ENCODE measurements around the gene GPRC5B. TPM values are rescaled to one million over a fixed set of nuclear protein-coding genes. Genes with fewer than 3 reads are reported as not detected.

The GPRC5B gene
- polyA plus RNA-seq, 6 donors from 2014 or later: not detected

GRCh38 chr16:19874851-19875546, 9.6 kb downstream of the GPRC5B start:
- peak overlapping the region in 1 of 6 donors; percentile 49 for H3K27ac Mint-ChIP-seq
- H3K27me3 Mint-ChIP-seq: peaks cover 13 to 42% (median 41%) of the 10 kb centered on the region in 3 donors
- H3K4me1 Mint-ChIP-seq: no peaks in the 10 kb centered on the region
- ATAC-seq (ENCODE audit: low read depth in 2 of 2): no peak
- no peak for DNase-seq
- no peaks in the 10 kb centered on the region for H3K36me3 Mint-ChIP-seq
- H3K4me3 Mint-ChIP-seq: peak overlapping the region in 1 of 8 donors; percentile 30
- H3K9me3 Mint-ChIP-seq: peaks cover 0 to 1% (median 0%) of the 10 kb centered on the region in 7 donors

- Mint-ChIP-seq H3K27ac (peak overlapping the region in 1 of 6 donors; percentile 62), H3K4me3 (no peak overlapping the region), H3K27me3 (peaks cover 13 to 35% (median 35%) of the 10 kb centered on the region in 3 donors), H3K4me1 (no peaks in the 10 kb centered on the region), H3K36me3 (no peaks in the 10 kb centered on the region), H3K9me3 (peaks cover 0 to 1% (median 0%) of the 10 kb centered on the region in 7 donors)
- no peak for DNase-seq
- ATAC-seq (ENCODE audit: low read depth in 2 of 2): no peak
These were observed 10.6 kb downstream of the GPRC5B start for GRCh38 chr16:19874026-19874425.

DNA sequence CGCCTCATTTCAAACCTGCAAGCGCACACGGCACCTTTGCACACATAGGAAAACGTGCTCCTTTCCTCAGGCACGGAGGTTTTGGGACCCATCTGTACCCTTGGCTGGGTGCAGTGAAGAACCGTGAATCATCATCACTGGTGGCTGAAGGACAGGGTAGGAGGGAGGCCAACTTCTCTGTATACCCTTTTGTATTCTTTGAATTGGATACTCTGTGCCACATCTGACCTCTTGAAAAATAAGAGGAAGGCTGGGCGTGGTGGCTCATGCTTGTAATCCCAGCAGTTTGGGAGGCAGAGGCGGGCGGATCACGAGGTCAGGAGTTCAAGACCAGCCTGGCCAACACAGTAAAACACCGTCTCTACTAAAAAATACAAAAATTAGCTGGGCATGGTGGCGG, 11.7 kb downstream of the GPRC5B start:
- ATAC-seq (ENCODE audit: low read depth in 2 of 2) (no peak), DNase-seq (no peak)
- Mint-ChIP-seq H3K36me3 (no peaks in the 10 kb centered on the region), H3K4me1 (no peaks in the 10 kb centered on the region), H3K4me3 (no peak overlapping the region), H3K27ac (no peak overlapping the region), H3K27me3 (peaks cover 13 to 39% (median 37%) of the 10 kb centered on the region in 3 donors), H3K9me3 (peaks cover 0 to 1% (median 0%) of the 10 kb centered on the region in 7 donors)

- DNase-seq (no peak), ATAC-seq (ENCODE audit: low read depth in 2 of 2) (no peak)
- no peaks in the 10 kb centered on the region for H3K4me1 Mint-ChIP-seq
- peaks cover 12 to 33% (median 32%) of the 10 kb centered on the region in 3 donors for H3K27me3 Mint-ChIP-seq
- H3K9me3 Mint-ChIP-seq: peaks cover 0 to 1% (median 0%) of the 10 kb centered on the region in 7 donors
- peak overlapping the region in 1 of 6 donors; percentile 36 for H3K27ac Mint-ChIP-seq
- H3K4me3 Mint-ChIP-seq: peak overlapping the region in 1 of 8 donors; percentile 63
- no peaks in the 10 kb centered on the region for H3K36me3 Mint-ChIP-seq
These were observed 12.3 kb downstream of the GPRC5B start for GRCh38 chr16:19872179-19872863.

- H3K27ac Mint-ChIP-seq: no peak overlapping the region
- no peaks in the 10 kb centered on the region for H3K36me3 Mint-ChIP-seq
- H3K9me3 Mint-ChIP-seq: no peaks in the 10 kb centered on the region
- H3K4me3 Mint-ChIP-seq: no peak overlapping the region
- ATAC-seq (ENCODE audit: low read depth in 2 of 2) (no peak), DNase-seq (no peak)
- peaks cover 11 to 28% (median 26%) of the 10 kb centered on the region in 3 donors for H3K27me3 Mint-ChIP-seq
- no peaks in the 10 kb centered on the region for H3K4me1 Mint-ChIP-seq
These were observed 12.9 kb downstream of the GPRC5B start for GRCh38 chr16:19871721-19872120.

DNA sequence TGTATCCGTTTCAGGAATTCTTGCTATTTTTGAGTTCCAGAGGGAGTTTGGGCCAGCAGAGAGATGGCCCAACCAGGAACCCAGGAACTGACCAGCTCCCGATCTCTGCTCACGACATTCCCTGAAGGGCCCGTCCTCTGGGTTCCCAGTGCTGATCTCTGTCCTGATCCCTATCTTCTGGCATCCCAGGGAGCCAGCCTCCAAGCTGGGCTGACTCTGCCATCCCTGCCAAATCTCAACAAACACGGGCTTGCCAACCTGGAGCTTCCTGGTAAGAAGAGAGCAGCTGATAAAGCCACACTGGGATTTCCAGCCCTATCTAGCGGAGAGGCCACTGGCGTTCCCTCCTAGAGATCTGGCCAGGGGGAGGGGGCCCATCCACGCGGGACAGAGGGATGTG, 16.2 kb downstream of the GPRC5B start:
- DNase-seq: no peak
- peak overlapping the region in 1 of 6 donors; percentile 13 for H3K27ac Mint-ChIP-seq
- no peaks in the 10 kb centered on the region for H3K36me3 Mint-ChIP-seq
- no peaks in the 10 kb centered on the region for H3K4me1 Mint-ChIP-seq
- no peaks in the 10 kb centered on the region for H3K9me3 Mint-ChIP-seq
- ATAC-seq (ENCODE audit: low read depth in 2 of 2): no peak
- peaks cover 5 to 8% (median 7%) of the 10 kb centered on the region in 3 donors for H3K27me3 Mint-ChIP-seq
- no peak overlapping the region for H3K4me3 Mint-ChIP-seq

- DNase-seq: no peak
- no peaks in the 10 kb centered on the region for H3K9me3 Mint-ChIP-seq
- H3K4me3 Mint-ChIP-seq: no peak overlapping the region
- no peaks in the 10 kb centered on the region for H3K4me1 Mint-ChIP-seq
- ATAC-seq (ENCODE audit: low read depth in 2 of 2): no peak
- no peak overlapping the region for H3K27ac Mint-ChIP-seq
- no peaks in the 10 kb centered on the region for H3K36me3 Mint-ChIP-seq
- peaks cover 5 to 8% (median 7%) of the 10 kb centered on the region in 3 donors for H3K27me3 Mint-ChIP-seq
These were observed 20.1 kb downstream of the GPRC5B start for GRCh38 chr16:19864566-19864965.

GRCh38 chr16:19863990-19864389, 20.7 kb downstream of the GPRC5B start:
- no peak overlapping the region for H3K4me3 Mint-ChIP-seq
- H3K9me3 Mint-ChIP-seq: no peaks in the 10 kb centered on the region
- peaks cover 5 to 8% (median 7%) of the 10 kb centered on the region in 3 donors for H3K27me3 Mint-ChIP-seq
- ATAC-seq (ENCODE audit: low read depth in 2 of 2) (no peak), DNase-seq (no peak)
- H3K36me3 Mint-ChIP-seq: no peaks in the 10 kb centered on the region
- no peaks in the 10 kb centered on the region for H3K4me1 Mint-ChIP-seq
- H3K27ac Mint-ChIP-seq: no peak overlapping the region

- H3K27ac Mint-ChIP-seq: no peak overlapping the region
- H3K36me3 Mint-ChIP-seq: no peaks in the 10 kb centered on the region
- DNase-seq: no peak
- H3K27me3 Mint-ChIP-seq: no peaks in the 10 kb centered on the region
- H3K4me3 Mint-ChIP-seq: peak overlapping the region in 1 of 8 donors; percentile 56
- no peaks in the 10 kb centered on the region for H3K4me1 Mint-ChIP-seq
- ATAC-seq (ENCODE audit: low read depth in 2 of 2): no peak
- H3K9me3 Mint-ChIP-seq: no peaks in the 10 kb centered on the region
These were observed 22.8 kb downstream of the GPRC5B start for GRCh38 chr16:19861811-19862327.

- no peaks in the 10 kb centered on the region for H3K9me3 Mint-ChIP-seq
- H3K27ac Mint-ChIP-seq: no peak overlapping the region
- ATAC-seq (ENCODE audit: low read depth in 2 of 2) (no peak), DNase-seq (no peak)
- no peaks in the 10 kb centered on the region for H3K36me3 Mint-ChIP-seq
- no peak overlapping the region for H3K4me3 Mint-ChIP-seq
- H3K27me3 Mint-ChIP-seq: no peaks in the 10 kb centered on the region
- no peaks in the 10 kb centered on the region for H3K4me1 Mint-ChIP-seq
These were observed 23.5 kb downstream of the GPRC5B start for GRCh38 chr16:19861133-19861532.

- ATAC-seq (ENCODE audit: low read depth in 2 of 2) (no peak), DNase-seq (no peak)
- no peaks in the 10 kb centered on the region for H3K9me3 Mint-ChIP-seq
- H3K36me3 Mint-ChIP-seq: no peaks in the 10 kb centered on the region
- no peak overlapping the region for H3K4me3 Mint-ChIP-seq
- H3K27ac Mint-ChIP-seq: no peak overlapping the region
- no peaks in the 10 kb centered on the region for H3K27me3 Mint-ChIP-seq
- H3K4me1 Mint-ChIP-seq: no peaks in the 10 kb centered on the region
These were observed 24.2 kb downstream of the GPRC5B start for GRCh38 chr16:19860166-19861041.

DNA sequence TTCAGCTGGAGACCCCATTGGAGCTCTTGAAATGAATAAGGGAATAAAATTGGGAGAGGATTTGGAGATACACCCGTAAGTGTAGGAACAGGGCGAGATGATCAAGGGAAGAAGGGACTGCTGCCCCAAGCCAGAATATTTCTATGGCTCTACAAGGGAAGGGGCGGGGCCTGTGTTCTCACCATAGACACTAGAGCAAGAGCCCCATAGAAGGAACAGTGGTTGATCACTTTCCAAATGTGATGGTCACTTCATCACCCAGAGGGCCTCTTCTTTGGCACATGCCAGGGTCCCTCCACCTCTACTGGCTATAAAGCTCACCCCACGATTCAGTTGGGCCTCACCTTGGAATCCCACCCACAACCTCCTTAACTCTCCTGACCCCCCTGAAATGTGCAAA, 25.0 kb downstream of the GPRC5B start:
- Mint-ChIP-seq H3K4me3 (no peak overlapping the region), H3K4me1 (no peaks in the 10 kb centered on the region), H3K27ac (no peak overlapping the region), H3K9me3 (no peaks in the 10 kb centered on the region), H3K27me3 (no peaks in the 10 kb centered on the region), H3K36me3 (no peaks in the 10 kb centered on the region)
- DNase-seq (no peak), ATAC-seq (ENCODE audit: low read depth in 2 of 2) (no peak)

- Mint-ChIP-seq H3K9me3 (no peaks in the 10 kb centered on the region), H3K36me3 (no peaks in the 10 kb centered on the region), H3K27ac (no peak overlapping the region), H3K4me3 (no peak overlapping the region), H3K4me1 (no peaks in the 10 kb centered on the region), H3K27me3 (no peaks in the 10 kb centered on the region)
- DNase-seq (no peak), ATAC-seq (ENCODE audit: low read depth in 2 of 2) (no peak)
These were observed 25.5 kb downstream of the GPRC5B start for GRCh38 chr16:19859166-19859565.

Measured in naive B cell (primary cell).